ENCODE results near the gene ARSJ. TPM values are rescaled to one million over a fixed set of nuclear protein-coding genes. Genes with fewer than 3 reads are reported as not detected.

The ARSJ gene
- total RNA-seq, 1 donor from 2014 or later, result 11.2 TPM

DNA sequence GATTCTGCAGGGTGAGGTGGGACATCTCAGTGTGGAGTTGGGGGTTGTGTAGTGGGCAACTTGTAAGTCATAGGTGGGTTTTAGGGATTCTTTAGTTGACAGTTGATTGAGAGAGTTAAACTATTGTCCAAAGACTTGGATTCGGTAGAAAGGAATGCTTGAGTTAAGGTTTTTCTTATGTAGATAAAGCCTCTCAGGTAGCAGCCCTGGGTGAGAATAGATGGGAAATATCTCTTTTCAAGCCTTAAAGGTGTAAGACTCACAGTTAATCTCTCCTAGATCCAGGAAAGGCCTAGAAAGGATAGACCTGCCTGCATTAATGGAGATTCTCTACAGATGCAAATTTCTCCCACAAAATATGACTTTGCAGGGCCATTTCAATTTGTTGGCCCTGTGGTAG lies 108.4 kb downstream of the ARSJ start:
- no peak overlapping the region for H3K27ac Mint-ChIP-seq (ENCODE audit: unreplicated experiment)
- peaks cover 3% of the 10 kb centered on the region for H3K4me1 Mint-ChIP-seq (ENCODE audit: unreplicated experiment)
- no peak for TF ChIP-seq CTCF (IDR thresholded peaks at IDR 0.05; ENCODE audit: unreplicated experiment)
- no peaks in the 10 kb centered on the region for H3K27me3 Mint-ChIP-seq (ENCODE audit: unreplicated experiment)
- H3K4me3 Mint-ChIP-seq (ENCODE audit: unreplicated experiment), result no peak overlapping the region
- no peaks in the 10 kb centered on the region for H3K36me3 Mint-ChIP-seq (ENCODE audit: low read depth, unreplicated experiment)
- H3K9me3 Mint-ChIP-seq (ENCODE audit: unreplicated experiment), result no peaks in the 10 kb centered on the region
- DNase-seq (ENCODE audit: low spot score), result no peak

GRCh38 chr4:113869743-113870375 lies 109.6 kb downstream of the ARSJ start:
- peaks cover 3% of the 10 kb centered on the region for H3K4me1 Mint-ChIP-seq (ENCODE audit: unreplicated experiment)
- H3K36me3 Mint-ChIP-seq (ENCODE audit: low read depth, unreplicated experiment), result no peaks in the 10 kb centered on the region
- no peaks in the 10 kb centered on the region for H3K9me3 Mint-ChIP-seq (ENCODE audit: unreplicated experiment)
- no peaks in the 10 kb centered on the region for H3K27me3 Mint-ChIP-seq (ENCODE audit: unreplicated experiment)
- H3K4me3 Mint-ChIP-seq (ENCODE audit: unreplicated experiment), result no peak overlapping the region
- no peak for DNase-seq (ENCODE audit: low spot score)
- TF ChIP-seq CTCF (IDR thresholded peaks at IDR 0.05; ENCODE audit: unreplicated experiment), result no peak
- H3K27ac Mint-ChIP-seq (ENCODE audit: unreplicated experiment), result no peak overlapping the region

DNA sequence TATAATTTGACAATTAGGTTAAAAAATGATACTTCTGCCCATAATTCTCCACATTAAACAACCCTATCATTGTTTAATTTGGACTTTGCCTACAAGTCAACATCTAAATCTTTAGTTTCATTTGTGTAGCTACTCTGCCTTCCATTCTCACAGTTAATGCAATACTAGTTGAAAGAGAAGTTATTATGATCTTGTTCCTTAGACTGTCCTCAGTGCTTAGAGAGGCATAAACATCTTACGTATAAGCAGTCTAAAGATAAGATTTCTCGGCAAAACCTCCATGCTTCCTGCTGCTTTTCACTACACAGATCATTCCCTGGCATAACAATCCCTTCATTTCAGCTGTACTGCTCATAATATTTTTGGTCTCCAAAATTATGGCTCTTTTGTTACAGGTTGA lies 112.8 kb downstream of the ARSJ start:
- TF ChIP-seq CTCF (IDR thresholded peaks at IDR 0.05; ENCODE audit: unreplicated experiment), result no peak
- Mint-ChIP-seq H3K9me3 (ENCODE audit: unreplicated experiment) (no peaks in the 10 kb centered on the region), H3K27ac (ENCODE audit: unreplicated experiment) (no peak overlapping the region), H3K4me1 (ENCODE audit: unreplicated experiment) (no peaks in the 10 kb centered on the region), H3K4me3 (ENCODE audit: unreplicated experiment) (no peak overlapping the region), H3K36me3 (ENCODE audit: low read depth, unreplicated experiment) (no peaks in the 10 kb centered on the region), H3K27me3 (ENCODE audit: unreplicated experiment) (no peaks in the 10 kb centered on the region)
- DNase-seq (ENCODE audit: low spot score), result no peak

DNA sequence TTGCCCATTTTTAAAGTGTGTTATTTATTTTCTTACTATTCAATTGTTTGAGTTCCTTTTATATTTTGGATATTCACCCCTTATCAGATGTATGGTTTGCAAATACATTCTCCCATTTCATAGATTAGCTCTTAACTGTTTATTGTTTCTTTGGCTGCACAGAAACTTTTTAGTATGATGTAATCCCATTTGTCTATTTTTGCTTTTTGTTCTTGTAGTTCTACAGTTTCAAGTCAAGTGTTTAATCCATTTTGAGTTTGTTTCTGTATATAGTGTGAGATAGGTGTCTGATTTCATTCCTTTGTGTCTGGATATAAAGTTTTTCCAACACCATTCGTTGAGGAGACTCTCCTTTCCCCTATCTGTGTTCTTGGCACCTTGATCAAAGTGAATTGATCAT lies 120.5 kb downstream of the ARSJ start:
- Mint-ChIP-seq H3K27me3 (ENCODE audit: unreplicated experiment) (no peaks in the 10 kb centered on the region), H3K4me3 (ENCODE audit: unreplicated experiment) (no peak overlapping the region), H3K9me3 (ENCODE audit: unreplicated experiment) (no peaks in the 10 kb centered on the region), H3K4me1 (ENCODE audit: unreplicated experiment) (no peaks in the 10 kb centered on the region), H3K27ac (ENCODE audit: unreplicated experiment) (no peak overlapping the region), H3K36me3 (ENCODE audit: low read depth, unreplicated experiment) (no peaks in the 10 kb centered on the region)
- DNase-seq (ENCODE audit: low spot score), result no peak
- TF ChIP-seq CTCF (IDR thresholded peaks at IDR 0.05; ENCODE audit: unreplicated experiment), result no peak

GRCh38 chr4:113851816-113852215 lies 127.6 kb downstream of the ARSJ start:
- H3K4me3 Mint-ChIP-seq (ENCODE audit: unreplicated experiment), result no peak overlapping the region

More at GRCh38 chr4:113851816-113852215, 127.6 kb downstream of the ARSJ start:
- H3K4me1 Mint-ChIP-seq (ENCODE audit: unreplicated experiment), result no peaks in the 10 kb centered on the region
- H3K36me3 Mint-ChIP-seq (ENCODE audit: low read depth, unreplicated experiment), result no peaks in the 10 kb centered on the region
- DNase-seq (ENCODE audit: low spot score), result no peak
- H3K27me3 Mint-ChIP-seq (ENCODE audit: unreplicated experiment), result no peaks in the 10 kb centered on the region
- no peak overlapping the region for H3K27ac Mint-ChIP-seq (ENCODE audit: unreplicated experiment)
- no peak for TF ChIP-seq CTCF (IDR thresholded peaks at IDR 0.05; ENCODE audit: unreplicated experiment)
- H3K9me3 Mint-ChIP-seq (ENCODE audit: unreplicated experiment), result no peaks in the 10 kb centered on the region

Other genes with a start within 250 kb of the ARSJ start
- 19.7 TPM for gene CAMK2D, start 217.9 kb downstream of the ARSJ start, total RNA-seq (ENCODE audit: unreplicated experiment)

All from endothelial cell (in vitro differentiated cells).